ENCODE data around the gene STOM. TPM values are rescaled to one million over a fixed set of nuclear protein-coding genes. Genes with fewer than 3 reads are reported as not detected.

STOM gene
- total RNA-seq, 1 donor from 2014 or later = 25.1 TPM

DNA sequence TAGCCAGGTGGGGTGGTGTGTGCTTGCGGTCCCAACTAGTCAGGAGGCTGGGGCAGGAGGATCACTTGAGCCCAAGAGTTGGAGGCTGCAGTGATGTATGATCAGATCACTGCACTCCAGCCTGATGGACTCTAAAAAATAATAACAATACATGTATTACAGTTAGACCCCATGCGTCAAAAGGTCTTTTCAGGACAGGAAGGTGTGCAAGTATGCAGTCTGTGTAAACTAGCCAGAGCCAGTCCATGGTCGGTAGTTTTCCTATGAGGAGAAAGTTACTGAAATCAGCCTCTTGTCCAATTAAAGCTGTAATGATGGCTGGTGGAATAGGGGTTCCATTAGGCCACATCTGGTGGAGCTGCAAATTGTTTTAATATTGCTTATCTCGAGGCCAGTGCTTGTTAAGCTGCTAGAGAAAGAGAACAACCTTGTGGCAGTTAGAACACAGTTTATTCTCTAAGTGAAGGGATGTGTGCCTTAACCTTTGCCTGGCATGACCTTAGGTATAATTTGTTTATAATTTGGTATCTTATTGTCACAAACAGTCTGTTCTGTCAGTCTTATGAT lies 1.5 kb upstream of the STOM start:
- no peak for DNase-seq

DNA sequence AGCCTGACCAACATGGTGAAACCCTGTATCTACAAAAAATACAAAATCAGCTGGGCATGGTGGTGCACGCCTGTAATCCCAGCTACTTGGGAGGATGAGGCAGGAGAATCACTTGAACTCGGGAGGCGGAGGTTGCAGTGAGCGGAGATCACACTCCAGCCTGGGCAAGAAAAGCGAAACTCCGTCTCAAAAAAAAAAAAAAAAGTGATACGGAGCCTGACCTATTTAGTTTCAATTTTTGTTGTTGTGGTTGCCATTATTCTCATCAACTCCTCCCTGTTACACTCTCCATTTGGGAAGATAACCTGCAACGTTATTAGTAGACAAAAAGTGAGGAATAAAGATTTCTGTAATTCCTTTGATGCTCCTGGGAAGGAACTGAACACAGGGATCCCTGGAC lies 1.3 kb downstream of the STOM start:
- DNase-seq = no peak

DNA sequence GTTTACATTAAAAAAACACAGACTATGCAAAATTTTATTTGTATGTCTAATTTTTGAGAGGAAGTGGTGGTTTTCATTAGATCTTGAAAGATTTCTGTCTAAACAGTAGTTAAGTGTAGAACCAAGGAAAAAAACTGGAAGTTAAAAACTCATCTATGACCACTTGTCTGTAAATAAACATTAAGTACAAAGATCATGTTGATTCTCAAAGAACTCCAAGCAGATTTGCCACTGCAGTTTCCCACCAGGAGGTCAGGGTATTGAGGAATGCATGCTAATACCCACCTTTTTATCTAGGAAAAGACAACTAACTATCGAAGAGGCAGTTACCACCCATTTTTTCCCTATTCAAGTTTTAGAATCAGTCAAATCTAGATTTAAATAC lies 1.9 kb downstream of the STOM start:
- no peak for DNase-seq

DNA sequence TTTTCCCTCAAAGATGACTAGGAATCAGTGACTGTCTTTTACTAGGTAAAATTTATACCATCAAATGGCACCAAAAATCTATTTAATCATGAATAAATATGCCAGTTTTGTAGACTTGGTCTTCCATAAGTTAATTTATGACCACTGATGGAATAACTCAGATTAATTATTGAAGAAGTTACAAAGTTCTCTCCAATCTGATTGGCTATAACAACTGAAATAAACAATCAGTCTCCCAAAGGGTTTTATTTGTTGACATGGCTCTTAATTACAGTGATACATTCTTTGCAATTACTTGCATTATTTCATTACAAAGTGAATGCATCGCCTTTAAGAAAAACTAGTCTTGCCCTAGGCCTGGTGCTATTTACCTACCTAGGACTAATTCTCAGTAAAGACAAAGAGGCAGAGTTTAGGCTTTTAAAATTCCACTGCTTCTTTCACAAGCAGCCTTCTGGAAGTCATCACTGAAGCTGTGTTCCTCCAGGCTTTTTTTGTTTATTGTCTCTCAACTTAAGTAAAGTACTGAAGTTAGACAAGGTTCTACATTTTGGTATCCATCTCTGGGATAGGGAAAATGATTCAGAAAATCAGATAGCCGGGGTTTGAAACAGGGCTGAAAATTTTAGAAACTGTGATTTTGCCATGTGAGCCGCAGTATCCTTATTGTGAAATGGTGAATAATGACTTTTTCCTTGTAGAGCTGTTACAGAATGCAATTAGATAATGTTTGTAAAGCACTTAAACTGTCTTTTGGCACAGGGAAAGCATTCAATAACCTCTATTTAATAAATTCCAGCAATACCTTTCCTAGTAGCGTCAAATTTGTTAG lies 2.5 kb downstream of the STOM start:
- DNase-seq = no peak

DNA sequence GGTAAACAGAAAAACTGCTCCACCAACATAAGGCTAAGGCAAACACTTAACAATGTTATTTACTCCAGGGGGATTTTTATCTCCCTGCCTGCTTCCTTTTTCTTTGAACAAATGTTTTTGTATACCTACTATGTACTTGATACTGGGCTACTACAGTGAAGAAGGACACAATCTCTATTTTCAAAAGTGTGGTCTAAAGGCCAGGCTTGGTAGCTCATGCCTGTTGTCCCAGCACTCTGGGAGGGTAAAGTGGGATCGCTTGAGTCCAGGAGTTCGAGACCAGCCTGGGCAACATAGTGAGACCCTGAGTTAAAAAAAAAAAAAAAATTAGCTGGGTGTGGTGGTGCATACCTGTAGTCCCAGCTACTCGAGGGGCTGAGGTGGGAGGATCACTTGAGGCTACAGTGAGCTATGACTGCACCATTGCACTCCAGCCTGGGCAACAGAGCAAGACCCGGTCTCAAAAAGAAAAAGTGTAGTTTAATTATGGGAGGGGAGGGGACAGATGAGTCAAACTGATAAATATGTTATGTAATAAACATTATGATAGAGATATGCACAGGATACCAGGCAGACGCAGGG lies 3.3 kb downstream of the STOM start:
- no peak for DNase-seq

DNA sequence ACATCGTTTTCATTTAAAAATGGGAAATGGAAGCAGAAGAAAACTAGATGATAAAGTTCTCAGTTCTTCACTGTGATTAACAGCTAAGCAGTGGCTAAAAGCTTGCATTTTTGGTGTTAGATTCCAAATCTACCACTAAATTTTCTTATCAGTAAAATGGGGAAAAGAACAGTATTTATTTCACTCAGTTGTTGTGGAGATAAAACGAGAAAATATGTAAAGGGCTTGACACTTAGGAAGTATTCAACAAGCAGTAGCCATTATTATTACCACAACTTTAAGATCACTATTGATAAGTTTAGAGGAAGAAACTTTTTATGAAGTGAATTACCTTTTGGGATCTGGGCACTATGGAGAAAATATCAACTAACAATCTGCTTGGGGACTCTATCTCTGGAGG lies 4.5 kb downstream of the STOM start:
- no peak for DNase-seq

DNA sequence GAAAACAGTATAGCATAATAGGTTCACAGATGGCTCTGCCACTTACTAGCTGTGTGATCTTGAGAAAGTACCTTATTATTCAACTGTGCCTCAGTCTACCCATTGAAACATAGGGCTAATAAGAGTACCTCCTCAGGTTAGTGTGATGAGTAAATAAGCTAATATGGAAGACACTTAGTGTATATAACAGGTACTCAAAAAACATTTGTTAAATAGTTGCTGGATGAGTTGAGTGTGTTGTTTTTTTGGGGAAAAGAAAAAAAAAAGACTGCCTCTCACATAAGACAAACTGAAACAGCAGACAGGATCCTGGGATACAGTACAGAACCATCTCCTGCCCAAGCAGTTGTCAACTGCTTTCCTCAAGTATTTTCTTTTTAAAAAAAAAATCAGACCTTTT lies 5.2 kb downstream of the STOM start:
- DNase-seq = no peak

DNA sequence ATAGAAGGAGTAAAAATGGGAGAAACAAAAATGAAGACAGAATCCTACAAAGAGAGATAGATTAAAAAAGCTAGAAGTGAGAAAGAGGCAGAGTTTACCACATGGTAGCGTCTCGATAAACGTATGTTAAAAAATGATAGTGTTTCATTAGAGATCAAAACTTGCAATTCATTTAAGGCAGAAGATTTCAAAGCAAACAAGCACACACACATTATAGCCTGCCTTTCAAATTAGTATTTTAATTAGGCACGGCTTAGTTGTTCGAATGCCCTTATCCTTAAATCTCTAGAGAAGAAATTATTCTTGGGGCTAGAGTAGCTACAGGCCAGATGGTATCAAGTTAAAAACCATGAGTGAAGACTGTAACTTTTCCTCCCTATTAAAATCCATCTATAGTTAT lies 6.0 kb downstream of the STOM start:
- DNase-seq = no peak

DNA sequence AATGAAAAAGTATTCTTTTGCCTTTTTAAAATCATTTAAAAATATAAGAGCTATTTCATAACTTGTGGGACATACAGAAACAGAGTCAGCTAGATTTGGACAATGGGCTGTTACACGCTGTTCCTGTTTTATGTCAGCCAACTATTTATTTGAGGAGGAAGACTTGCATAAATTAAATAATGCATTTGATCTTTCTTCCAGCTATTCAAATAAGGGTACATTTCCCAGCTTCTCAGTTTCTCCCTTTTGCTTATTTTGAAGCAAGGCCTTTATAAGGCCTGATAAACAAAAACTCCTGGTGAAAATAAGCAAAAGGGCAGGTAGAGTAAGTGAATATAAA lies 6.5 kb downstream of the STOM start:
- DNase-seq = no peak

DNA sequence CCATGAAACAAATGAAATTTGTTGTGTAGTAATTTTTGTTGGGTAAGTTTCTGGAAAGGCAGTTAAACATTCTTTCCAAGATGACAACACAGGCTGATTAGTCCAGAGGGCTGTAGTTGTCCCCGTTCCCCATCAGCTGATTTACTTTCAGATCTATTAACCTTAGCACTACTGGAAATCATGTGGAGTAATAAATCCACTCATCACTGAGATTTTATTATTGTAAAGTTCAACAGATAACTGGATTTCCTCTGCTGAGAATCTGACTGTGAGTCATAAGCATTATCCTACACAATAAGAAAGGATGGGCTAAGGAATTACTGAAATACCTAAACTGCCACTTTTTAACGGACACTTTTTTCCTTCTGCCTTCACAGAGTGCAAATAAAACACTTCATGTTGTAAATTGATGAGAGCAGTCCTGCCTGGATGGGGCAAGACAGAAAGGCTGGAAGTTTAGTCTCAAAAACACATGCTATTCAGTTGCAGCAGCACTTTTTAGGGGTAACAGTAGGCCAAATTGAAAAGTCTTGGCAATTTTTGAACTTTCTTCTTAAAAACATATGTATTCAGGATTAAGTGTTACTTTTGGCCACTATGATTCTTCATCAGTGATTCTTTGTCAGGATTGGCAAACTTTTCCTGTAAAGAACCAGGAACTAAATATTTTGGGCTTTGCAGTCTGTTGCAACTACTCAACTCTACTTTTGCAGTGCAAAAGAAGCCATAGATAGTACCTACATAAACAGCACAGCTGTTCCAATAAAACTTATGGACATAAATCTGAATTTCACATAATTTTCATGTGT lies 7.0 kb downstream of the STOM start:
- no peak for DNase-seq

DNA sequence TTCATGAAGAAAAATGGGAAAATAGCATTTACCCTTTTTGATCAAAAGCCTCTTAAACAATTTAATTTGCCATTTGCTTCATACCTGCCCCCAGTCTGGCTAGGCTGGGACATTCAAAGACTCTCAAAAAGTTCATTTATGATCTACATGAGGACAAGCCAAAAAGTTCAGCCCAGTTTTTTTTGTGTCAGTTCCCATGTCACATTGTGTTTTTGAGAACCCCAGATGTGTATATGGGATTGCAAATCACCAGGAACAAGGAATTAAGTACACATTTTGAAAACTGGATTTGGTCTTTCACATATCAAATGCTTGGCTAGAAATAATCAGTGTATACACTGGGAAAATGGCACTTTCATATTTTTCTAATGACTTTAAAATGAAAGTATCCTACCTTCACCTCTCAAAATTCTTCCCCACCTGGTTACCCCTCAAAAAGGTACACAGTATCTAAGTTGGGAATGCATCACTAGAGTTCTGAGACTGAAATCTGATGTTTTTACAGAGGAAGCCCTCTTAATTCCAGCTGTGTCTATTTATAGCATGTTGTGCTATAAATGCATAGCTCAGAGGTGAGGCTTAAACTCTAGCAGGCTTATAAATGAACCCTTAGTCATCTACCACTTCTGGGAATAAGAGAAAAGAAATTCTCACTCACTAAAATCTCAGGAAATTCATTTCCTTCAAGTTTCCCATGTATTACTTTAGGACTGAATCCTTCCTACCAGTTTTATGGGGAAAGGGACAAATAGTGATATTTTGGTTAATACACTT lies 9.3 kb downstream of the STOM start:
- no peak for DNase-seq

DNA sequence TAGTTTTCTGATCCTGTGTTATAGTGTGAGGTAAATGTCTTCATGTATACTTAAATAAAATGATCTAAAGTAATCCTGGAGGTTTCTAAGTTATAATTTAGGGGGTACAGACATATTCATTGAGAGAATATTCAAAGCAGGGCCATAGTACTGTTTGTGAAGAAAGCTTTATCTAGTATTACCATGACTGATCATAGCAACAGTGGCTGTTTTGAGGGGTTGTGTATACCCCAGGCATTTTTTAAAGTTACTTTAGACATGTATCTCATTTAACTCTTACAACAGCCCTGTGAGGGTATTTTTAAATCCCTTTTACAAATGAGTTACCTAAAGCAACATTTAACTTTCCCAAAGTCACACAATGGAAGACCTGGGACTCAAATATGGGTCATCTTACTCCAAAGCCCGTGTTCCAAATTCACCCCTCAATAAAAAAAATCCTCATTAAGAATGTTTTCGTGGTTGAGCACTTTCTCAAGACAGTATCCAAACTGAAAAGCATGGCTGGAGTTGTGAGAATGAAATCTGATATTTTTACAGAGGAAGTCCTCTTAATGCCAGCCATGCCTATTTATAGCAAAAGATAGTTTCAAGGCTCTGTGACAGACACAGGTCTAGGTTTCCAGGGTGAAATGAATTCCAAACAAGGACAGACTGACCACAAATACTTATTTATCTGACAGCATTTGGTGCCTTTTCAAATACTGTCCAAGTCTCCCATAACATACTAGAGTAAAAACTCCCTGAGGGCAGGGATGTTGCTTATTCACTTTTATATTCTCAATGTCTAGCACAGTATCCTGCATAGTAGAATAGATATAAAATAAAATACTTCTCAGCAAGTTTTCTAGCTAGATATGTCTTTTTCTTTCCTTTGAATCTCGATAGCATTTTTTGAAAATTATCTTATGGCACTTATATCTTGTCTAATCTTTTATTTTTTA lies 10.4 kb downstream of the STOM start:
- no peak for DNase-seq

DNA sequence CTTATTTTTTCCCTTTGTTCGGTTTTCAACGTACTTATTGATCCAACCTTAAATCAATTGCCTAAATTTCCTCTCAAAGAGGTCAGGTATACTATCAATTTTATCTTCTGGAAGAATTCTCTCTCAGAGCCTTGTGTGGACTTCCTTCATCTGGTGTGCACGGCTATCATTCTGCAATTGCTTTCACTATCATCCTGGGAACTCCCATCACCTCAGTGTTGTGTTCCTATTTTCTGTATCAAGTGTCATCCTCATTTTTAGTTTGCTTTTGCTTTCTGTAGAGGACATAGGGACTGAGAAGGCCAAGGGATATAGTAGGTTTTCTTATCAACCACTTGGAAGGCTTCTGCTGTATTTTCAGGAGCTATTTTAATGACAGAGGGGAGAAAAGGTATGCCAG lies 11.3 kb downstream of the STOM start:
- DNase-seq = no peak

DNA sequence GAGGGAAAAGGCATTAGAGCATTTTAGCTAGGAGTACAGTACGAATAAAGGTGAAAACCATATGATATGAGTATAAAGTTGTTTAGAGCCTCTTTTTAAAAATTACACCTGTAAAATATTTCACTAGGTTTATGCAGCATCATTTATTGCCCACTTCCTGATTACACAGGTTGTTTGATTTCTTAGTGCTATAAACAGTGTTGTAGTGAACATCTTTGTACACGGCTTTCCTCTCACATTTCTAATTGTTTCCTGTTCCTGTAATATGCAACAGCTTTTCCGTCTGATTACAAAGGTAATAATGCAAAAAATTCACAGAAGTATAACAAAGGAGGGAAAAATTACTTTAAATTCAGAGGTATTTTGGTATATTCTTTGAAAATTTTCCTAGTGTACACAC lies 13.0 kb downstream of the STOM start:
- DNase-seq = no peak

DNA sequence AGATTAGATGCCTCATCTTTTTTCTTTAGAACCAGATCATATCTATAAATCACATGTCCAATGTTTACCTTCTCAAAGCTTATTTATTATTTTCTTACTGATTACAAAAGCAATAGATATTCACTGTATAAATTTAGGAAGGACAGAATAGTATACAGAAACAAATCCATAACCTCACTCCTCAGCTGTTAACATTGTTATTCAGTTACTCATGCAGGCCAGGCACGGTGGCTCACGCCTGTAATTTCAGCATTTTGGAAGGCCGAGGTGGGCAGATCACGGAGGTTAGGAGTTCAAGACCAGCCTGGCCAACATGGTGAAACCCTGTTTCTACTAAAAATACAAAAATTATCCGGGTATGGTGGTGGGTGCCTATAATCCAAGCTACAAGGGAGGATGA lies 15.3 kb downstream of the STOM start:
- no peak for DNase-seq

DNA sequence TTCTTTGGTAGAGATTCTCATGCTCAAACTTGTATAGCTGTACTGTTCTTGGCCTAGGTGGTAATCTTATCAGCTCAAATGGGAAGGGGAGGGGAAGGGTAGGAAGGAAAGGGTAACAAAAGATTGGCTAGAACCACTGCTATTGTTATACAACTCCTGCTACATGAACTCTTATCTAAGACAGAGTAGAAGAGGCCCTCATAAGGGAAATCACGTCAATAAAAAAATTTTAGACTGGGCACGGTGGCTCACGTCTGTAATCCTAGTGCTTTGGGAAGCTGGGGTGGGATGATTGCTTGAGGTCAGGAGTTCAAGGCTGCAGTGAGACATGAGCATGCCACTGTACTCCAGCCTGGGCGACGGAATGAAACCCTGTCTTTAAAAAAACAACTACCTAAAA lies 15.9 kb downstream of the STOM start:
- DNase-seq = no peak

DNA sequence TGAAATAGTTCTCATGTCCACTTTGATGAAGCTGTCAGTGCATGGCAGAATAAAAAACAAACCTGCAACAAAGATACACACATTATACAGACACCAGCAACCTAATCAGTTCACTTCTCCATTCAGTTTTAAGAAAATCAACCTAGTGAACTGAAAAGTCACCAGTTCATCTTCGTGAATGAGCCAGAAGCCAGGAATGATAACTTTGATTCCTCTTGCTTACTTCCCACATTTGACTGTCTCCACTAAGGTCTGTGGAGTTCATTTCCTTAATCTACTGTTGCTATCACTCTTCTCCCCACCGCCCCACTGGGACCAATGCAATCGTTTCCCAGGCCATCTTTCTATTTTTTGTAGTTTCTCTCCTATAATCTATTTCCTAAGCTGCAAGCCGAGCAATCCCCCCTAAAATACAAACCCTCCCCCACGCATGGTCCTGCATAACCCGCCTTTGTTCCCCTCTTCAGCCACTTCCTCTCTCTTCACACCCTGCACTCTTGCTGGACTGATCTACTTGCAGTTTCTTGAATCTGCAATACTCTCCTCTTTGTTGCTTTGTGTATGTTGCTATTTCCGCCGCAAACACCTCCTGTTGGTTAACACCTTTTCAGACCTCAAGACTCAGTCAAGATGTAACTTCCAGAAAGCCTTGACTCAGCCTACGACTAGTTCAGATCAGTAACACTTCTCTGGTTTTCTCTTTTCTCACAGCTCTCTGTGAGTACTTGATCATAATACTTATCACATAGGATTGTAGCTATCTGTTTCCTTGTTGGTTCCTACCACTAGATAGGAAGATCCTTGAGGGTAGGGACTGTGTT lies 16.6 kb downstream of the STOM start:
- DNase-seq = no peak

DNA sequence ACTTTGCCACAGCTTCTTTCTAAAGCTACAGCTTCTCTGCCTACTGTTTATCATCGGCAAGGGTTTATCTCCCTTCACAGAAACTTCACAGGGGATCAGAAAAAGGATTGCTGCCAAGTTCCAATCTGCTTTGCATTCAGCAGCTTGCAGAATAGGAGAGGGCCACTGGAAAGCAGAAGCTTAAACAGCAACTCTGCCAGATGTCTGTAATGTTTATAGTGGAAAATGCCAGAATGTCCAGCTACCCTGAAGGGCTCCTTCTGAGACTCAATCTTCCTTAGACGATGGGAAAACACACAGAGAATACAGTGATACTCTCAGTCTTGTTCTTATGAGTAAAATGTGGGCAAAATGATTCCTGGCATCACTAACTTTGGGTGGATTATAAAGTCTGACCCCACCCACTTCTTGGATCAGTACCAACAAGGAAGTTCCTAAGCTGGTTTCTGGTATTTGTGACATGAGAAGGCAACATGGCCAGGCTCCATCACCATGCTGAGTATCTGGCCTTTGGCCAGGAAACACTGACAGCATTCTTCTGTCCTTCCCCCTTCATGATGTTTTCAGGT lies 19.0 kb downstream of the STOM start:
- DNase-seq = peak; percentile 20

DNA sequence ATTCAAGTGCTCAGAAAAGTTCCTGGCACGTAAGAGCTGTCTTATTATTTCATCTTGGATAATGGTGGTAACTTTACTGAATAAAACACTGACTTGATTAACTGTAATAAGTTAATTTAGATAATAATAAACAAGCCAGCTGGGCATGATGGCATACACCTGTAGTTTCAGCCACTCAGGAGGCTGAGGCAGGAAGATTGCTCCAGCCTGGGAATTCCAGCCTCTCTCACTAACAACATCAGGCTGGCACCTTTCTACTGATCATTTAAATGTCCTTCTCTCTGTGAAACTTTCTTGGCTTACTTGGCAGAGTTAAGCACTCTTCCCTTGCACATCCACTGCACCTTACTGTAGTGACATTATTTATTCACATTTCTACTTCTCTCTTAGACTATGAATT lies 20.0 kb downstream of the STOM start:
- DNase-seq = no peak

DNA sequence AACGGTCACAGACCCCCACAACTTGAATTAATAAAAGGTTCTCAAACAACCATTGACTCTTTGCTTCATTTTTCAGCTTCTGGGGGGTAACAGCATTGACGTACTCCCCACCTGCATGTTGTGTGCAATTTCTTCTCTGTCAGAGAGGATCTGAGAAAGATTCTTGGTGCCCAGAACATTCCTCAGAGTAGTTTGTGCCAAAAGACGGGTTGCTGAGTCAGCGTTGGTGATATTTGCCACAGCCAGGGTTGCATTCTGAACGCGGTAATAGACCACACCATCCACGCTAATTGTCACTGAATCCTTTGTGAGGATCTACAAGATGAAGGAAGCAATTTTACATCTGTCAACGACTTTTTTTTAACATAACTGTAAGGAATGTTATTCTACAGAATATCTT lies 21.0 kb downstream of the STOM start:
- DNase-seq = no peak
